Type B pancreatic cell (in vitro differentiated cells): ENCODE data around the gene CPED1. TPM values are rescaled to one million over a fixed set of nuclear protein-coding genes. Genes with fewer than 3 reads are reported as not detected.
A peak's percentile ranks its signal among the peaks of the same experiment; 100 is the strongest.

Experiments
- DNase-seq: peaks from one replicate; pipeline ENCODE4 v3.0.0; 2021; ENCODE audit warnings: mixed read lengths; ENCODE audit not compliant: unreplicated experiment; ENCODE audit errors: extremely low spot score
- H3K27ac Mint-ChIP-seq: 2 replicates; pipeline ENCODE4 v1.8.0; 2021; ENCODE audit warnings: mild to moderate bottlenecking, mixed read lengths
- H3K27me3 Mint-ChIP-seq: 2 replicates; pipeline ENCODE4 v1.8.0; 2021; ENCODE audit warnings: mixed read lengths
- H3K36me3 Mint-ChIP-seq: 2 replicates; pipeline ENCODE4 v1.8.0; 2021; ENCODE audit warnings: mixed read lengths
- H3K4me1 Mint-ChIP-seq: one replicate; pipeline ENCODE4 v1.8.0; 2021; ENCODE audit warnings: mixed read lengths; ENCODE audit not compliant: unreplicated experiment
- H3K4me3 Mint-ChIP-seq: 2 replicates; pipeline ENCODE4 v1.8.0; 2021; ENCODE audit warnings: mild to moderate bottlenecking, mixed read lengths
- H3K9me3 Mint-ChIP-seq: 2 replicates; pipeline ENCODE4 v1.8.0; 2021; ENCODE audit warnings: mixed read lengths
- CTCF ChIP-seq: fragments of 200-600 bp; sonication (generic); conservative IDR thresholded peaks from 2 replicates; pipeline ENCODE4 v1.5.0; 2021; ENCODE audit warnings: antibody characterized with exemption, mild to moderate bottlenecking
- total RNA-seq: library from RNA; stranded (reverse); gene quantifications from 2 replicates; pipeline ENCODE4 v1.2.1, GENCODE V29; 2021; ENCODE audit warnings: low replicate concordance

Gene CPED1
- total RNA-seq, 1 donor from 2014 or later, result 45.4 TPM

DNA sequence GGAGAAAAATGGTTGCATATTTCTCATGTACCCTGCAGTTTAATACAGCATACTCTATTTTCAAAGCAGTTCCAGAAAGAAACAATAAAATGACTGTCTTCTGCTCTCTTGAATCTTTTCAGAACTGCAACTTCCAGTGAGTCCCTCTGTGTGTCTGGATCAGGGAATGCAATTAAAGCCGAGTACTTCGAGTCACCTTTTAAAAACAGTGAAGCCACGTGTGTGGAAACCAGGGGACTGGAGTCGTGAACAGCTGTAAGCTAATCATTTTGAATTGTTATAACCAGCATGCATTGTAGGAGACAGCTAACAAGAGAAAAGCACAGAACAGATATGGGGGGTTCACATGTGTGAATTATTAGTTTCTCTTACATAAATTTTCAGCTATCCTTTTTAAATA is 109.1 kb downstream of the CPED1 start:
- Mint-ChIP-seq H3K27me3 (no peaks in the 10 kb centered on the region), H3K4me3 (no peak overlapping the region), H3K36me3 (no peaks in the 10 kb centered on the region), H3K27ac (no peak overlapping the region), H3K9me3 (peaks cover 5% of the 10 kb centered on the region), H3K4me1 (peaks cover 10% of the 10 kb centered on the region)
- DNase-seq, result no peak
- no peak for TF ChIP-seq CTCF

DNA sequence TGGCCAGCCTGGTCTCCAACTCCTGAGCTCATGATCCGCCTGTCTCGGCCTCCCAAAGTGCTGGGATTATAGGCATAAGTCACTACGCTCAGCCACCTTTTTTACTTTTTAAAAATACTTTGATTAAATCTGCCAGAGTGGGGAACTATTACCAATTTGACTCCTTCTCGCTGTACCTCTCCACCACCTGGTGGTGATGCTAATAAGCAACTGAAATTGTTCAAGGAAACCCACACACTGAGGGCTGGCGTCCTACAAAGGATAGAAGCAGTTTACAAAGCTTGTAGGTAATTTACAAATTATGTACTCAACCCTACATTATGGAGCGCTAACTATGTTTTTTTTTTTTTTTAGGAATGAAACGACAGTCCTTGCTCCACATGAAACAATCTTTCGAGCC is 111.1 kb downstream of the CPED1 start:
- Mint-ChIP-seq H3K4me3 (no peak overlapping the region), H3K9me3 (peaks cover 5% of the 10 kb centered on the region), H3K27me3 (no peaks in the 10 kb centered on the region), H3K4me1 (peaks cover 22% of the 10 kb centered on the region), H3K36me3 (no peaks in the 10 kb centered on the region), H3K27ac (no peak overlapping the region)
- DNase-seq, result no peak
- TF ChIP-seq CTCF, result peak; percentile 33

- no peaks in the 10 kb centered on the region for H3K27me3 Mint-ChIP-seq
- no peak overlapping the region for H3K4me3 Mint-ChIP-seq
- peaks cover 5% of the 10 kb centered on the region for H3K9me3 Mint-ChIP-seq
- H3K36me3 Mint-ChIP-seq, result no peaks in the 10 kb centered on the region
- no peak for TF ChIP-seq CTCF
- H3K27ac Mint-ChIP-seq, result no peak overlapping the region
- H3K4me1 Mint-ChIP-seq, result peaks cover 22% of the 10 kb centered on the region
- no peak for DNase-seq
Measured at GRCh38 chr7:121101083-121101482, 112.6 kb downstream of the CPED1 start.

GRCh38 chr7:121101621-121102020 is 113.1 kb downstream of the CPED1 start:
- no peak for TF ChIP-seq CTCF
- no peaks in the 10 kb centered on the region for H3K36me3 Mint-ChIP-seq
- no peak overlapping the region for H3K4me3 Mint-ChIP-seq
- H3K27ac Mint-ChIP-seq, result no peak overlapping the region
- no peak for DNase-seq
- H3K27me3 Mint-ChIP-seq, result no peaks in the 10 kb centered on the region
- H3K4me1 Mint-ChIP-seq, result peaks cover 22% of the 10 kb centered on the region
- peaks cover 5% of the 10 kb centered on the region for H3K9me3 Mint-ChIP-seq

- Mint-ChIP-seq H3K4me1 (peaks cover 23% of the 10 kb centered on the region), H3K36me3 (no peaks in the 10 kb centered on the region), H3K9me3 (peaks cover 5% of the 10 kb centered on the region), H3K27me3 (no peaks in the 10 kb centered on the region), H3K27ac (peak overlapping the region; percentile 77), H3K4me3 (no peak overlapping the region)
- no peak for DNase-seq
- no peak for TF ChIP-seq CTCF
Measured at GRCh38 chr7:121102619-121103018, 114.1 kb downstream of the CPED1 start.

DNA sequence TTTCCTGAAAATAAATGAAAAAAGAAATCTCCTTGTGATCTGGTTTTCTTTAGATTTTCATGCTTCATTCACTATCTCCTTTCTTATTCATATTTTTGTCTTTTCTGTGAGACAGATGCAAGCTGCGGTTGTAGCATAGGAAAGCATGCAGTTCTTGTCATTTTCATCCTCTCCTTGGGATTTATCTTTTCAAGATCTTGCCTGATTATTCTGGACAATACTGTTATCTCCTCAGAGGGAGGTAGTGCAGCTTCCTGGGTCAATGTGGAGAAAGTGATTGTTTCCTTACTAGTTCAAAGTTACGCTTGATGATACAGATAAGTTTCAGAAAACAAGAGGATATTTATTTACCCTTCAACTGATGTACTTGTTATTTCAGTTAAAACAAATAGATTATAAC is 114.6 kb downstream of the CPED1 start:
- TF ChIP-seq CTCF, result no peak
- Mint-ChIP-seq H3K9me3 (peaks cover 5% of the 10 kb centered on the region), H3K4me1 (peaks cover 19% of the 10 kb centered on the region), H3K27ac (peak overlapping the region; percentile 77), H3K36me3 (no peaks in the 10 kb centered on the region), H3K4me3 (peak overlapping the region; percentile 57), H3K27me3 (no peaks in the 10 kb centered on the region)
- DNase-seq, result no peak
